CD4-positive, alpha-beta T cell (primary cell): ENCODE data around the gene SCG3. TPM values are rescaled to one million over a fixed set of nuclear protein-coding genes. Genes with fewer than 3 reads are reported as not detected.

Experiments
- ATAC-seq: fragments of 200-7000 bp; cut with Tn5 transposase; one replicate; pipeline ENCODE4 v1.10.0; 2022; ENCODE audit warnings: mild to moderate bottlenecking; ENCODE audit not compliant: poor library complexity
- CTCF ChIA-PET: fragments of 350-600 bp; sonication (Branson Sonifier 250); formaldehyde crosslinking; loops from one replicate; lab custom pipeline; 2021; ENCODE audit warnings: antibody characterized with exemption, inconsistent platforms; lab: Charles Lee
- POLR2A ChIA-PET: fragments of 350-600 bp; sonication (Branson Sonifier 250); formaldehyde crosslinking; loops from one replicate; lab custom pipeline; 2021; ENCODE audit warnings: antibody characterized with exemption, inconsistent platforms; lab: Charles Lee
- DNase-seq, 14 experiments: peaks; one replicate each; pipeline ENCODE4 v3.0.0-alpha.2; 2013 to 2020; ENCODE audit warnings: mixed read lengths in 2 of 14
- H3K27ac ChIP-seq, 2 donors: one replicate each; pipeline versions ENCODE4 v1.5.1 to v1.7.0; 2013; ENCODE audit warnings: low read length in 2 of 2, low read depth in 1 of 2, mild to moderate bottlenecking in 1 of 2
- H3K27me3 ChIP-seq, 2 experiments: 1 replicate in 1 of 2; 2 replicates in 1 of 2; pipeline versions ENCODE4 v1.6.1 to v1.7.0; 2013; ENCODE audit warnings: low read length in 2 of 2, control low read depth in 1 of 2, mild to moderate bottlenecking in 1 of 2, moderate library complexity in 1 of 2; ENCODE audit not compliant: insufficient read depth in 2 of 2, control insufficient read depth in 1 of 2
- H3K36me3 ChIP-seq: one replicate; pipeline ENCODE4 v1.6.1; 2013; ENCODE audit warnings: low read length, control low read depth; ENCODE audit not compliant: insufficient read depth
- H3K4me1 ChIP-seq: one replicate; pipeline ENCODE4 v1.6.1; 2013; ENCODE audit warnings: low read length, control low read depth; ENCODE audit not compliant: insufficient read depth
- H3K4me3 ChIP-seq: one replicate; pipeline ENCODE4 v1.5.1; 2013; ENCODE audit warnings: mild to moderate bottlenecking, low read length, moderate library complexity
- H3K9me3 ChIP-seq, 2 experiments: 1 replicate in 1 of 2; 2 replicates in 1 of 2; pipeline versions ENCODE4 v1.6.1 to v1.7.0; 2013; ENCODE audit warnings: low read length in 2 of 2, mild to moderate bottlenecking in 2 of 2, control low read depth in 1 of 2, moderate library complexity in 1 of 2; ENCODE audit not compliant: control insufficient read depth in 1 of 2, insufficient read depth in 1 of 2
- H3K27ac Mint-ChIP-seq: one replicate; pipeline ENCODE4 v1.8.0; 2020; ENCODE audit warnings: mixed read lengths
- H3K27me3 Mint-ChIP-seq: one replicate; pipeline ENCODE4 v1.8.0; 2021; ENCODE audit warnings: mixed read lengths
- H3K36me3 Mint-ChIP-seq: one replicate; pipeline ENCODE4 v1.8.0; 2021; ENCODE audit warnings: low read depth, mixed read lengths
- H3K4me1 Mint-ChIP-seq: one replicate; pipeline ENCODE4 v1.8.0; 2021; ENCODE audit warnings: low read depth, mixed read lengths
- H3K4me3 Mint-ChIP-seq: one replicate; pipeline ENCODE4 v1.8.0; 2020; ENCODE audit warnings: mild to moderate bottlenecking, mixed read lengths
- H3K9me3 Mint-ChIP-seq: one replicate; pipeline ENCODE4 v1.8.0; 2020; ENCODE audit warnings: mixed read lengths
- intact Hi-C, 2 experiments: fragments of 100-400 bp; cut with DNase I in 1 of 2; cut with micrococcal nuclease in 1 of 2; formaldehyde crosslinking; loops; one replicate each; pipeline versions ENCODE4 v1.15.1 to v1.9.0; 2023 to 2025; cut with DNase I, micrococcal nuclease
- polyA plus RNA-seq, 2 donors: library from polyadenylated mRNA; unstranded; fragments of 120-200 nt; gene quantifications; one replicate each; pipeline ENCODE4 v1.2.1, GENCODE V29; 2013
- total RNA-seq, 174 experiments: library from RNA in 2 of 174; stranded (reverse) in 2 of 174; gene quantifications; one replicate each; pipeline ENCODE4 v1.2.3 and lab custom pipeline; 2021 to 2026
- TF ChIP-seq, protein P1 (sequence below): fragments of 200-600 bp; IDR thresholded peaks from one replicate; pipeline ENCODE4 v1.8.0; 2022; ENCODE audit warnings: antibody characterized with exemption, mild to moderate bottlenecking

Gene SCG3
- total RNA-seq (not detected), total RNA-seq (lab: John Stamatoyannopoulos, UW) (0 to 0.17 (median 0) reads per million in 172 experiments)
- polyA plus RNA-seq (2013, experiment 1 of 2) = 0.13 TPM
- 0.03 TPM for polyA plus RNA-seq (2013, experiment 2 of 2)

DNA sequence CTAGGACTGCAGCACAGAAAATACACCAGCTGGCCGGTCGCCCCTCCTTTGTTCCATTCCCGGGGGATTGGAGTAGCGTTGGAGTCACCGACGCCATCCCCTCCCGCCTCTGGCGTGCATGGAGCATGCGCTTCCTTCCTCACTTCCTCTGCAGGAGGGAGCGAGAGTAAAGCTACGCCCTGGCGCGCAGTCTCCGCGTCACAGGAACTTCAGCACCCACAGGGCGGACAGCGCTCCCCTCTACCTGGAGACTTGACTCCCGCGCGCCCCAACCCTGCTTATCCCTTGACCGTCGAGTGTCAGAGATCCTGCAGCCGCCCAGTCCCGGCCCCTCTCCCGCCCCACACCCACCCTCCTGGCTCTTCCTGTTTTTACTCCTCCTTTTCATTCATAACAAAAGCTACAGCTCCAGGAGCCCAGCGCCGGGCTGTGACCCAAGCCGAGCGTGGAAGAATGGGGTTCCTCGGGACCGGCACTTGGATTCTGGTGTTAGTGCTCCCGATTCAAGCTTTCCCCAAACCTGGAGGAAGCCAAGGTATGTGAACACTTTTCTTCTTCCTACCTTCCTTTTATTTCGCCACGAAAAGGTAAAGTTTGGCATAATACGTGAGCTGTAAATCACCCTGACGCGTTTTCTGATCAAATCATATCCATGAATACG lies at the start of gene SCG3:
TSS of gene SCG3 (plus strand) at position 201 of the 661 bp plus-strand sequence. CDS start at position 454, 253 bp downstream.
- Histone ChIP-seq H3K4me3 (no peak within 1 kb of the TSS), H3K9me3 (peaks cover 0 to 8% of the 10 kb centered on the region in 2 experiments), H3K27ac (no peak within 1 kb of the TSS), H3K36me3 (no peaks in the 10 kb centered on the region), H3K4me1 (peaks cover 6% of the 10 kb centered on the region), H3K27me3 (peaks cover 16 to 52% of the 10 kb centered on the region in 2 experiments)
- Mint-ChIP-seq H3K4me1 (no peaks in the 10 kb centered on the region), H3K36me3 (no peaks in the 10 kb centered on the region), H3K9me3 (peaks cover 3% of the 10 kb centered on the region), H3K4me3 (no peak within 1 kb of the TSS), H3K27ac (no peak within 1 kb of the TSS), H3K27me3 (peaks cover 69% of the 10 kb centered on the region)
- peak; percentile 80 for ATAC-seq
- intact Hi-C loops = no loop called here
- TF ChIP-seq, protein P1, sequence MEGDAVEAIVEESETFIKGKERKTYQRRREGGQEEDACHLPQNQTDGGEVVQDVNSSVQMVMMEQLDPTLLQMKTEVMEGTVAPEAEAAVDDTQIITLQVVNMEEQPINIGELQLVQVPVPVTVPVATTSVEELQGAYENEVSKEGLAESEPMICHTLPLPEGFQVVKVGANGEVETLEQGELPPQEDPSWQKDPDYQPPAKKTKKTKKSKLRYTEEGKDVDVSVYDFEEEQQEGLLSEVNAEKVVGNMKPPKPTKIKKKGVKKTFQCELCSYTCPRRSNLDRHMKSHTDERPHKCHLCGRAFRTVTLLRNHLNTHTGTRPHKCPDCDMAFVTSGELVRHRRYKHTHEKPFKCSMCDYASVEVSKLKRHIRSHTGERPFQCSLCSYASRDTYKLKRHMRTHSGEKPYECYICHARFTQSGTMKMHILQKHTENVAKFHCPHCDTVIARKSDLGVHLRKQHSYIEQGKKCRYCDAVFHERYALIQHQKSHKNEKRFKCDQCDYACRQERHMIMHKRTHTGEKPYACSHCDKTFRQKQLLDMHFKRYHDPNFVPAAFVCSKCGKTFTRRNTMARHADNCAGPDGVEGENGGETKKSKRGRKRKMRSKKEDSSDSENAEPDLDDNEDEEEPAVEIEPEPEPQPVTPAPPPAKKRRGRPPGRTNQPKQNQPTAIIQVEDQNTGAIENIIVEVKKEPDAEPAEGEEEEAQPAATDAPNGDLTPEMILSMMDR = no peak
- ChIA-PET CTCF (interaction anchor here (1.2 to 1.6 kb wide), 2 partner anchors 18 to 95 kb away, joined by 3 to 6 read pairs; no protein-coding TSS in a partner anchor), POLR2A (interaction anchor here (0.7 to 1.1 kb wide), 2 partner anchors 24 to 71 kb away, joined by 3 to 4 read pairs; no protein-coding TSS in a partner anchor)
- DNase-seq = peak; percentile 26 to 75 (median 50)

DNA sequence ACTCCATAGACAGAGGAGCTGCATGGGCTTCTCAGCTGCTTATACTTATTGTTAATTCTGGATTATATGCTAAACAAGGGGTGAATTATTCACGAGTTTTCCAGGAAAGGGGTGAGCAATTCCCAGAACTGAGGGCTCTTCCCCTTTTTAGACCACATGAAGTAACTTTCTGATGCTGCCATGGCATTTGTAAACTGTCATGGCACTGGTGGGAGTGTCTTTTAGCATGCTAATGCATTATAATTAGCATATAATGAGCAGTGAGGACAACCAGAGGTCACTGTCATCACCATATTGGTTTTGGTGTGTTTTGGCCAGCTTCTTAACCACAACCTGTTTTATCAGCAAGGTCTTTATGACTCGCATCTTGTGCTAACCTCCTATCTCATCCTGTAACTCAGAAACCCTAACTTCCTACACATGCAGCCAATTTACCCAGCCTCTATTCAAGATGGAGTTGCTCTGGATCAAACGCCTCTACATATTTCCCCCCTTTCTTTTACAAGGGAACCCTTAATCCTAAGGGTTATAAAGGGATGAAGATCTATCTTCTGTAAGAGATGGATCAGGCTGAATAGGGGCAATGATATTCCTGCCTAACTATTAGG lies 46.6 kb upstream of the SCG3 start:
- no peak overlapping the region for H3K4me3 ChIP-seq
- intact Hi-C loops = no loop called here
- POLR2A ChIA-PET = no interaction called here
- no peaks in the 10 kb centered on the region for H3K36me3 ChIP-seq
- H3K36me3 Mint-ChIP-seq = no peaks in the 10 kb centered on the region
- no peak overlapping the region for H3K27ac Mint-ChIP-seq
- ATAC-seq (no peak), DNase-seq (peak in 1 of 14 experiments; percentile 17)
- CTCF ChIA-PET = no interaction called here
- no peak overlapping the region for H3K4me3 Mint-ChIP-seq
- no peaks in the 10 kb centered on the region for H3K4me1 ChIP-seq
- H3K27ac ChIP-seq = no peak overlapping the region
- peaks cover 12% of the 10 kb centered on the region for H3K27me3 Mint-ChIP-seq
- TF ChIP-seq, protein P1 = no peak
- peaks cover 0 to 4% of the 10 kb centered on the region in 2 experiments for H3K27me3 ChIP-seq
- H3K9me3 ChIP-seq = no peaks in the 10 kb centered on the region
- no peaks in the 10 kb centered on the region for H3K4me1 Mint-ChIP-seq
- H3K9me3 Mint-ChIP-seq = no peaks in the 10 kb centered on the region

DNA sequence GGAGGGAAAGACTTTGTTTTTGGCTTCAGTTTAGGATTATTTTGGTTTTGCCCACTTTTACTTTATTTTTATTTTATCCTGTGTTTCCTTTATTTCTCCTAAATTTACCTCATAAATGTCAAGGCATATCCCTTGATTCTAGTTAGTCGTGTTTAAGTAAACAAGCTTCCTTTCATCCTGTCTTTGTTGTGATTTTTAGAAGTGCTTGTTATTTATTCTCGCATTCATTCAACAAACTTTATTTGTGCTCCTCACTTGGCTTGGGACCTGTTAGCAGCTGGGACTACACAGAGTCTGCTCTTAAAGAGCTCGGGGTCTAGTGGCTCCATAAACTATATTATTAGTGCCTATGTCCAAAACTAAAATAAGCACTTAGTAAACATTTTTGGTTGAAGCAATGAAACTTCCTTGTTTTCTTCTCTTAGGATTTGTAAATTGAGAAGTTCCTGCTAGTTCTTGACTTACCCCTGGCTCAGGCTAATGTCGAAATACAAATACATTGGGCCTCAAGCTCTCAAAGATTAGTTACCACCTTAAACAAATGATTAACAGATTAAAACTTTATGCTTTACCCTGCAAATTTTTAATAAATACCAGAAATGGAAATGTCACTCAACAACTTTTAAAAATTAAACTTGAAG lies 39.7 kb upstream of the SCG3 start:
- DNase-seq (no peak), ATAC-seq (no peak)
- Histone ChIP-seq H3K4me3 (no peak overlapping the region), H3K36me3 (no peaks in the 10 kb centered on the region), H3K9me3 (no peaks in the 10 kb centered on the region), H3K27me3 (no peaks in the 10 kb centered on the region), H3K4me1 (no peaks in the 10 kb centered on the region), H3K27ac (no peak overlapping the region)
- POLR2A ChIA-PET = interaction anchor here (1.2 kb wide), 1 partner anchor 126 kb away, joined by 3 read pairs; no protein-coding TSS in a partner anchor
- H3K36me3 Mint-ChIP-seq = no peaks in the 10 kb centered on the region
- H3K27ac Mint-ChIP-seq = no peak overlapping the region
- H3K9me3 Mint-ChIP-seq = no peaks in the 10 kb centered on the region
- H3K4me3 Mint-ChIP-seq = no peak overlapping the region
- no peaks in the 10 kb centered on the region for H3K4me1 Mint-ChIP-seq
- CTCF ChIA-PET = interaction anchor here (1.0 kb wide), 1 partner anchor 8 kb away, joined by 3 read pairs; no protein-coding TSS in a partner anchor
- TF ChIP-seq, protein P1 = no peak
- intact Hi-C loops = no loop called here
- peaks cover 5% of the 10 kb centered on the region for H3K27me3 Mint-ChIP-seq
